GM19328 (cell line): ENCODE results near the gene COPG1.
"Not testable (repeated sequence)": the region's sequence is repeated elsewhere in the genome, so short reads cannot be mapped to it uniquely, and the experiment has no call there.

Experiments
- ATAC-seq: cut with Tn5 transposase; IDR thresholded peaks from one replicate; pipeline ENCODE4 v1.9.1; 2021; ENCODE audit warnings: mild to moderate bottlenecking, moderate library complexity; ENCODE audit not compliant: unreplicated experiment

COPG1 gene, protein sequence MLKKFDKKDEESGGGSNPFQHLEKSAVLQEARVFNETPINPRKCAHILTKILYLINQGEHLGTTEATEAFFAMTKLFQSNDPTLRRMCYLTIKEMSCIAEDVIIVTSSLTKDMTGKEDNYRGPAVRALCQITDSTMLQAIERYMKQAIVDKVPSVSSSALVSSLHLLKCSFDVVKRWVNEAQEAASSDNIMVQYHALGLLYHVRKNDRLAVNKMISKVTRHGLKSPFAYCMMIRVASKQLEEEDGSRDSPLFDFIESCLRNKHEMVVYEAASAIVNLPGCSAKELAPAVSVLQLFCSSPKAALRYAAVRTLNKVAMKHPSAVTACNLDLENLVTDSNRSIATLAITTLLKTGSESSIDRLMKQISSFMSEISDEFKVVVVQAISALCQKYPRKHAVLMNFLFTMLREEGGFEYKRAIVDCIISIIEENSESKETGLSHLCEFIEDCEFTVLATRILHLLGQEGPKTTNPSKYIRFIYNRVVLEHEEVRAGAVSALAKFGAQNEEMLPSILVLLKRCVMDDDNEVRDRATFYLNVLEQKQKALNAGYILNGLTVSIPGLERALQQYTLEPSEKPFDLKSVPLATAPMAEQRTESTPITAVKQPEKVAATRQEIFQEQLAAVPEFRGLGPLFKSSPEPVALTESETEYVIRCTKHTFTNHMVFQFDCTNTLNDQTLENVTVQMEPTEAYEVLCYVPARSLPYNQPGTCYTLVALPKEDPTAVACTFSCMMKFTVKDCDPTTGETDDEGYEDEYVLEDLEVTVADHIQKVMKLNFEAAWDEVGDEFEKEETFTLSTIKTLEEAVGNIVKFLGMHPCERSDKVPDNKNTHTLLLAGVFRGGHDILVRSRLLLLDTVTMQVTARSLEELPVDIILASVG

DNA sequence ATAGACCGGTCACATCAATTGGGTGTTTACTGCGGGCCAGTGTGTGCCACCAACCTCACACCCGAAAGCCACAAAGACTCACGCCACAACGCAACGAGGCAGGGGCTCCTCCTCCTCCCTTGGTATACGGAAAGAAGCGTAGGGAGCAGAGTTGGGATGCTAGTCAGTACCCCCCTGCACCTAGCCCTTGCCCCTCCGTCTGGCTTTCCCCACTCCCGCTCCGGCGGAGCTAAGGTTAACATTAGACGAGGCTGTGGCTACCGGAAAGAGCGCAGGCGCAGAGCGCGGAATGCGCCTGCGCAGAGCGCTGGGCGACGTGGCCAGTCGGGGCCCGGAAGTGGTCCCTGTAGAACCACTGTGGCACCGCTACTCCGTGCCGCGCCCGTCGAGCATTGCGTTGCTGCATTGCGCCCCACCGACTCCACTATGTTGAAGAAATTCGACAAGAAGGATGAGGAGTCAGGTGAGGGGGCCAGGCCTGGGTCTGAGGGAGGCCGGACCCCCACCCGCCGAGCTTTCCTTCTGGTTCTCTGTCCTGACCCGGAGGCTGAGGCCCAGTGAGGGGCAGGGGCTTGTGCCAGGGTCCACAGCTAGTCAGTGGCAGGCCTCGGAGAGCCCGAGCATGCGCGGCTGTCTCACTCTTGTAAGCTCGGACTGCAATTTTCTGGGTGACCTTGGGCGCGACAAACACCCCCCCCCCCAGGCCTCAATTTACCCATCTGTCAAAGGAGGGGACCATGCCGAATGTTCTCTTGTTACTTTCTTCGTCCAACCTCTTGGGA, at the start of gene COPG1:
Gene COPG1, plus strand, starts transcription at position 323 of the 782 bp plus-strand sequence. Its CDS starts 104 bp downstream, at position 427.
- ATAC-seq: peak; percentile 78

DNA sequence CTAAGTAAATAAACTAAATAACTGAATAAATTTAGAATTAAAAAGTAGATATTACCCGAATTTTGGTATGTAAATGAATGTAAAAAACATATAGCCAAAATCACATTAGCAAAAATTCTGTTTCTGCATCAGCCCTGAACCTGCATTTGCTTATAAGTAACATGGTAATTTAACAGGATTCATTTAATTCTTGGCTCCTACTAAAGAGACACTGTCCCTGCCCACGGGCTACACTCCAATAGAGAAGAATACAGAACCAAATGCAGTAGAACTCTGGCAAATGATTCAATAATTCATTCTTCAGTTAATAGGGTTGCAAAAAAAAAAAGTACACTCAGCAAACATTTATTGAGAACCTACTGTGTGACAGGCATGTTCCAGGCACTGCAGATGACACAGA, 44.9 kb upstream of the COPG1 start:
- ATAC-seq: no peak

DNA sequence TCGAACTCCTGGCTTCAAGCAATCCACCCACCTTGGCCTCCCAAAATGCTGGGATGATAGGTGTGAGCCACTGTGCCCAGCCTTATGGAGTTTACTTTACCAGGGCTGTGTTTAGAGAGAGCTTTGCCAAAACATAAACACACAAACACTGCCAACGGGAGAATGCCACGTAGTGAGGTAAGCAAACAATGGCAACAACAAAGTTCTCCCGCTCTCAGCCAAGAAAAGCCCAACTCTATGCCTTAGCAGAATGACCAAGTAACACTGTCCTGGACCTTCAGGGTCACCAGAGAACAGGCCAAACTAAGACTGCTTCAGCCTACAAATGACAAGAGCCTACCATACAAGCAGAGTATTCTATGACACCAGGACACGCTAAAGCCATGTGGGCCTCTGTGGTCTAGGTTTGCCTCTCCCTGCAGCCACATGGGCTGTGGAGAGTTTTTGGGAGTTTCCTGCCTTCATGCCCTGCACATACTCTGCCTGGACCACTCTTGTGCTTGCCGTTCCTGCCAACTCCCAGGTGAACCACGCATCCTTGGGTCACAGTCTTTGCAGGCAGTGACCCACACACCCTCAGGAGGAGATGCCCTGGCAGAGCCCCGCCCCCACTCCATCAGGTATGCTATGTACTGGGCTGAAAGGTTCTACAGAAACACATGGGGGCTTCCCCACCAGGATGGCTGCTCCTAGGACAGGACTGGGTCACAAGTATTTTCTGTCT, 44.1 kb upstream of the COPG1 start:
- ATAC-seq: no peak

DNA sequence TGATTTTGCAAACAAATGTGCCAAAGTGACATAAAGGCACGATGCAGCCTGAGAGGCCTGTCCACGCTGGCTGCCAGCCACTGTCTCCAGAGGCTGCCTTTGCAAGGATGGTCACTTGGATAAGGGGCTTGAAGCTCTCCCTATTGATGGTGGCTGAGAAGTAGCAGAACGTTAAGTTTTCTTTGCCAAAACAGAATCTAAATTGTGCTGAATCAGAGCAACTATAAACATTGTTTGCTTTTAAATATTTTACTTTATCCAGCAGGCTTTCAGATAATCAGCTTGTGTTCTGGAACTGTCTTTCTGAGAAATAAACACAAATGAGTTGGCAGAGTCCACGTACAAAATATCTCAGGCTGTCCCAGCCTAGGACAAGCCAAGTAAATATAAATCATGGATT, 41.9 kb upstream of the COPG1 start:
- ATAC-seq: no peak

DNA sequence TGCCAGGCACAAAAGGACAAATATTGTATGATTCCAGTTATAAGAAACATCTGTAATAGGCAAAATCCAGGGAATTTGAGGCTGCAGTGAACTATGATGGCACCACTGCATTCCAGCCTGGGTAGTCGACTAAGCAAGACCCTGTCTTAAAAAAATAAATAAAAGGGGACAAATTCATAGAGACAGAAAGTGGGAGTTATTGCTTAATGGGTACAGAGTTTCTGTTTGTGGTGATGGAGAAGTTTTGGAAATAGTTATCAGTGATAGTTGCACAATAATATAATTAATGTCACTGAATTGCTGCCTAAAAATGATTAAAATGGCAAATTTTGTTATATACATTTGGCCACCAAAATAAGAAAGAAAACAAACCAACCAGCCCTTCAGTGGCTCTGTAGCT, 38.1 kb upstream of the COPG1 start:
- ATAC-seq: no peak

DNA sequence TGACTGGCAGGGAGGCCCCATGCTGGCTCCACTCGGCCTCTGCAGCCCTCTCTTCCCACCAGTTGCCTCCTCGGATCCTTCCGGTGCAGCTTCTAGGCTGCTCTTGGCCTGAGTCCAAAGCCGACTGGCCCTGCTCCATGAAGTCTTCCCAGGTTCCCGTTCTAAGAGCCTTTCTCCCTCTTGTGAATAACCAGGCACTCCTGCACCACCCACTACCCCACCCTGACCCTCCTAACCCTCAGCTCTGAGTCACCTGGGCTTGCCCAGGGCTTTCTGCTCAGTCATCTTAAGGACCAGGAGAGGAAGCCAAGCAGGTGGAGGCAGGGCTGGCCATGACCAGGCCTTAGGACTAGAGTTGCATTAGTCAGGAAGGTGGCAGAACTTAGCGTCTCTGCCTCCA, 37.6 kb upstream of the COPG1 start:
- no peak for ATAC-seq

DNA sequence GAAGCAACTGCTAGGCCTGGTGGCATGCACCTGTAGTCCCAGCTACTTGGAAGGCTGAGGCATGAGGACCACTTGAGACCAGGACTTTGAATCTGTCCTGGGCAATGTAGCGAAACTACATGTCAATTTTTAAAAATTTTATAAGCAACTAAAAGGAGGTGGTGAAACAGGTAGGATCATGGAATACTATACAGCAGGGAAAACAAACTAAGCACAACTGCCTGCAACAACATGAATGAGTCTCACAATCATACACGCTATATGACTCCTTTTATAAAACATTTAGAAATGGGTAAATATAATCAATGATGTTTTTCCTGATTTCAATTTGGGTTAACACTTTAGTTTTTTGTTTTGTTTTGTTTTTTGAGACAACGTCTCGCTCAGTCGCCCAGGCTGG, 36.2 kb upstream of the COPG1 start:
- no peak for ATAC-seq

DNA sequence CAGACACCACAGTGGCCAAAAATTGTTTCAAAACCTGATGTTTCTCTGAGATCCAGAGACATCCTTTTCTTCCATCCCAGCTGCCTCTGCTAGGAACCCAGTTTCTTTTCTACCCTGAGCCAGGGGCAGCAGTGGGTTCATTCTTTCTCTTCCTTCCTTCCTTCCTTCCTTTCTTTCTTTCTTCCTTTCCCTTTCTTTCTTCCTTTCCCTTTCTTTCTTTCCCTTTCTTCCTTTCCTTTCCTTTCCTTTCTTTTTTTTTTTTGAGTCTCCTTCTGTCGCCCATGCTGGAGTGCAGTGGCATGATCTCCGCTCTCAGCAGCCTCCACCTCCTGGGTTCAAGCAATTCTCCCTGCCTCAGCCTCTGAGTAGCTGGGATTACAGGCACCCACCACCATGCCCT, 30.7 kb upstream of the COPG1 start:
- no peak for ATAC-seq

DNA sequence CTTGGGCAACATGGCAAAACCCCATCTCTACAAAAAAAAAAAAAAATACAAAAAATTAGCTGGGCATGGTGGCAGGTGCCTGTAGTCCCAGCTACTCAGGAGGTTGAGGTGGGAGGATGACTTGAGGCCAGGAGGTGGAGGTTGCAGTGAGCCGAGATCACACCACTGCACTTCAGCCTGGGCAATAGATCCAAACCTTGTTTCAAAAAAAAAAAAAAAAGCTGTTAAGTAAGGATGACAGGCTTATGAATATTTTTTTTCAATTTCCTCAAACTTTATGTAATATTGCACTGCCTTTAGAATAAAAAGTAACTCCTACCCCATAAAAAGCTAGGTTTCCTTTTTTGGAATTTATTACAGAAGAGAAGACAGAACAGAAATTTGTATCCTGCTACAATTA, 25.0 kb upstream of the COPG1 start:
- ATAC-seq: not testable (repeated sequence)

DNA sequence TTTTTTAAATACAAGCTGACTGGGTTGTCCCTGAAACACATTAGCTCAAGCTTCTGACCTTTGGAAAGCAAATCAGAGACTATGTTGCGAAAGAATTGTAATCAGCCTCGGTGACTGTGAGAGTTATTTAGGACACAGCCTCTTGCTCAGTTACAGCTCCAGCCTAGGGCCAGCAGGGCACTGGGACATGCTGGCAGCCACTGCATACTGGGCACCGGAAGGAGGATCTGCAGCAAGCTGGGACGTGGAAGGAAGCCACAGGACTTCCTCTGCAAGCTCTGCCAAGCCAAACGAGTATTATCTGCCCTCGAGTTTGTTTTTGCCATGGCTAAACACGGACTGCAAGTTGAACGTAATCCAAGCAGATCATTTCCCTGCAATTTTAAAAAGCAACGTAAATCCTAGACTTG, 24.4 kb upstream of the COPG1 start:
- ATAC-seq: no peak

DNA sequence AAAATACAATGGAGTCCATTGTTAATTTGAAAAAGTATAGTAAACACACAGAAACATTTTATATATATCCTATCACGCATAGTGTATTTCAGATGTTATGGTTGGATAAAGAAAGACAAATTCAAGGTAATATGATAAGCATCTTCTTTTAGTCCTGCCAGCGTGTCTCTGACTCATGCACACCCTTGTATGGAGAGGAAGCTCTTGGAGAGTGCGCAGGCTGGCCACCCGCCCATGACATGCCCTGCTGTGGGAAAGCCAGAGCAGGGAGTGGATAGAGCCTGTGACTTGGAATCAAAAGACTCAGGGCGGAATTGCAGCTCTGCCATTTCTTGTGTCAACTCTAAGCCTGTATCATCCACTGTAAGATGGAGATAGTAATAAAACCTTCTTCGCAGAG, 23.0 kb upstream of the COPG1 start:
- no peak for ATAC-seq

DNA sequence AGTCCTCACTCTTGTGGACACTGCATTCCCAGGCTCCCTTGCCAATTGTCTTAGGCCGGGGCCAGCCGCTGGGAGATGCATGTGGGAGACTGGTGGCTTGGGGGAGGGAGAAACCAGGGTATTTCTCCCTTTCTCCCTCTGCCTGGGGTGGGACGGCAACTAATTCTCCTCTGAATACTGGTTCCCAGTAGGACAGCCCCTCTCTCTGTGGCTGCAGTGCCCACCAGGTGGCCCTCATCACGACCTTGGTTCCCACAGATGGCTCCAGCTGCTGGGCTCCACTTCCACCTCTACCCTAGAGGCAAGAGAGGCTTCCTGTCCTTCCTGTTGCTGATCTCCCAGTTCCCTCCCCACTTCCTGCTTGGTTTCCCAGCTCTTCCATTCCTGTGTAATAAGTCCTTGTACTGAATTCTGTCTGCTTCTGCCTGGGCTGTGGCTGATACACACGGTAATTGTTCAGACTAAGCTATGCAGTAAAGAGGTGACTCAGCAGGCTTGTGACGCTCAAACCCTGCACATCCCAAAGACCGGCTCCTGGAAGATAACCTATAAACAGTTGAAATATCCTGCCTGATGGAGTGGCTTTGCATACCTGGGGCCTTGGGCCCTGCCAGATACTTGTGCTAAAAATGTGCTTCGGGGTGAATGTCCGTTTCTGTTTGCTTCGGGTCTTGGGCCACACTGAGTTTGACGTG, 20.4 kb upstream of the COPG1 start:
- no peak for ATAC-seq

DNA sequence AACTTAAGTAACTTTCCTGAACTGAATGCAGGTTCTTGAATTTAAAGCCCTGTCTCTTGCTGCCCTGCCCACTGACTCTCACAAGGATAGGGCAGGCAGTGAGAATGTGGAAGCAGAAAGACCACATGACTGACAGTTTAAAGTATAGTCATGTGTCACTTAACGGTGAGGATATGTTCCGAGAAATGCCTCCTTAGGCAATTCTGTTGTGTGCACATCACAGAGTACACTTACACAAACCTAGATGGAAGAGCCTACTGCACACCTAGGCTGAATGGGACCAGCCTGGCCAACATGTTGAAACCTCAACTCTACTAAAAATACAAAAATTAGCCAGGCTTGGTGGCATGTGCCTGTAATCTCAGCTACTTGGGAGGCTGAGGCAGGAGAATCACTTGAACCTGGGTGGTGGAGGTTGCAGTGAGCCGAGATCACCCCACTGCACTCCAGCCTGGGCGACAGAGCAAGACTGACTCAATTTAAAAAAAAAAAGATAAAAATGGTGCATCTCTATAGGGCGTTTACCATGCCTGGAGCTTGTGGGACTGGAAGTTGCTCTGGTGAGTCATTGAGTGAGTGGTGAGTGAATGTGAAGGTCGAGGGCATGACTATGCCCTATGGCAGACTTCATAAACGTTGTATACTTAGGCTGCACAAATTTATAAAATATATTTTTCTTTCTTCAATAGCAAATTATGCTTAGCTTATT, 18.9 kb upstream of the COPG1 start:
- ATAC-seq: no peak

DNA sequence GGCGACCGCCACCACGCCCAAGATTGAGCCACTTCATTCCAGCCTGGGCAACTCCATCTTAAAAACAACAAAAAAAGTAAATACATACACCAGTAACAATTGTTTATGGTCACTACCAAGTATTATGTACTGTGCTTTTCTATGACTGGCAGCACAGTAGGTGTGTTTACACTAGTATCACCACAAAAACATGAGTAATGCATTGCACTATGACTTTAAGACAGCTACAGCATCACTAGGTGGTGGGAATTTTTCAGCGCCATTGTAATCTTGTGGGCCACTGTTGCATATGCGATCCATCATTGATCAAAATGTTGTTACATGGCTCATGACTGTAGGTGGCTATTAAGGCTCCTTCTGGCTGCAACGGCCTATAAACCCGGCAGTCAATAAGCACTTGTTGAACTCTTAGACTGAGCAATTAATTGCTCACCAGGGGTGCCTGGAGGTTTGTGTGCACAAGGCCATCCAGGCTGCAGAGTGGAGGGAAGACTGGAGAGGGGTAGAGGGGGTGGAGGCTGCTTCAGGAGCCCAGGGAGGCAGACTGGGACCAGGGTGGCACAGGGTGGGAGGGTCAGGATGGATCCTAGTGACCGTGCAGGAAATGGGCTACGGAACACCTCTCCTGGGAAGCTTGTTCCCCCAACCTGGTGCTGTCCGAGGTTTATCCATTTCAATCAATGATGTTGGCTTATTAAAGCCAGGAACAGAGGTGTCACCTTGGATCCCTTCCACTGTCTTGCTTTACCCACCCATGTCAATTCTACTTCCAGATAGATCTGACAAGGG, 17.9 kb upstream of the COPG1 start:
- ATAC-seq: no peak

DNA sequence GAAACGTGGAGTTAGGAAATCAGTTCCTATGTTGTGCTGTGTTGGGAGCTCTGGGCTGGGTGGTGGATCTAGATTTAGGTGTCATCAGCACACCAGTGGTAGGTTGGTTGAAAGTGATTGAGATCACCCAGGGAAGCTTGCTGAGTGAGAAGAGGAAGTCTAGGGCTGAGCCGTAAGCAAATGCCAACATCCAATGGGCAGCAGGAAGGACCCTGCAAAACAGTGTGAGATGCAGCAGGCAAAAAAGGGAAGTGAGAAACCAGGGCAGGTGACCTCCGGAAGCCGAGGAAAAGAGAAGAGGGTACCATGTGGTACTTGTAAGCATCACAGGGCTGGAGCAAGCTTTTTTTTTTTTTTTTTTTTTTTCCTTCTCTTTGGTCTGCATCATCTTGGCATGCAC, 15.9 kb upstream of the COPG1 start:
- peak; percentile 80 for ATAC-seq

DNA sequence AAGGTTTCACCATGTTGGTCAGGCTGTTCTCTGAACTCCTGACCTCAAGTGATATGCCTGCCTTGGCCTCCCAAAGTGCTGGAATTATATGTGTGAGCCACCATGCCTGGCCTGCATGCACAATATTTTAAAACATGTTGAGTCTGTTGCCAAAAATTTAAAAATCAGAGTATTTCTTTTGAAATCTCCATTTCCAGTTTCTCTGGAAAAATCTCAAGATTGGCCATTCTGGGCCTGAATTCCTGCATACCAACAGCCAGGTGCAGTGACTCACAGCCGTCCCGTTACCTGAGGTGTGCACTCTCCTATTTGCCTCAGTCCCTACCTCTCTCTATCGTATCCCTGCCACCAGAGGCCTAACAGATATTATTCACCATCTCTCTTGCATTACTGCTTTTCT, 15.0 kb upstream of the COPG1 start:
- ATAC-seq: no peak

DNA sequence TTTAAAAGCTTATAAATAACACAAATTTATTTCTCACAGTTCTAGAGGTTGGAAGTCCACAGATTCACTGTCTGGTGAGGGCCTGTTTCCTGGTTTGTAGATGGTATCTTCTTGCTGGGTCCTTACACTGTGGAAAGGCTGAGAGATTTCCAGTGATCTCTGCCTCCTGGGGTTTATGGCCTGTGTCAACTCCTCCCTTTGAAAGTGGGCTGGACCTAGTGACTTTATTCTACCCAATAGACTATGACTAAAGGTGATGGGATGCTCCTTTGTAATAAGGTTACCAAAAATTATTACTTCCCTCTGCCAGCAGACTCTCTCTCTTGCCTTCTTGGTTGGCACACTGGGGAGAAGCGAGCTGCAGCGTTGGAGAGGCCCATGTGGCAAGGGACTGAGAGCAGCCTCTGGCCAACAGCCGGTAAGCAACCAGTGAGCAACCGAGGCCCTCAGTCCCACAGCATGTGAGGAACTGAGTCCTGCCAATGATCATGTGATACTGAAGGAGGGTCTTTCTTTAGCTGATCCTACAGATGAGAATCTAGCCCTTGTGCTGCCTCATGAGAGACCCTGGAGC, 14.0 kb upstream of the COPG1 start:
- ATAC-seq: no peak

DNA sequence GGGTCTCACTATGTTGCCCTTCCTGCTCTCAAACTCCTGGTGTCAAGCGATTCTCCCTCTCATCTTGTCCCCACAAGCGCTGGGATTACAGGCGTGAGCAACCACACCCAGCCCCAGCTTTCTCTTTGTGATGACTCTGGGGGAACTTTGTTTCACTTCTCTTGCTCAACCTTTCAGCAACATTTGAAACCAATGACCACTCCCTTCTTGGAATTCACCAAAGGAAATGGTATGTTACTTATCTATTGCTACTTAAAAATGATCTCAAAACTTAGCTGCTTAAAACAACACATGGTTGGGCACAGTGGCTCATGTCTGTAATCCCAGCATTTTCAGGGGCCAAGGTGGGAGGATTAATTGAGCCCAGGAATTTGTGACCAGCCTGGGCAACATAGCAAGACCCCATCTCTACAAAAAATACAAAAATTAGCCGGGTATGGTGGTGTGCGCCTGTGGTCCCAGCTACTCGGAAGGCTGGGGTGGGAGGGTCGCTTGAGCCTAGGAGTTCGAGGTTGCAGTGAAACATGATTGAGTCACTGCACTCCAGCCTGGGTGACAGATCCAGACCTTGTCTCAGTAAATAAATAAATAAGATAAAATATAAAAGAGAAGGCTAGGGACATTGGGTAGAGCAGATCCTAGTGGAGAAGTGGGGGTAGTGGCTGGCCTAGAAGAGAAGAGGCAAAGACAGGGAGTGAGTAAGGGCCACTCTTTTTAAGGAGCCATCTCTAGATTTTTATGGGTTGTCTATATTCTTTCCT, 10.3 kb upstream of the COPG1 start:
- no peak for ATAC-seq
